ENCODE measurements around the gene MMP20.

DNA sequence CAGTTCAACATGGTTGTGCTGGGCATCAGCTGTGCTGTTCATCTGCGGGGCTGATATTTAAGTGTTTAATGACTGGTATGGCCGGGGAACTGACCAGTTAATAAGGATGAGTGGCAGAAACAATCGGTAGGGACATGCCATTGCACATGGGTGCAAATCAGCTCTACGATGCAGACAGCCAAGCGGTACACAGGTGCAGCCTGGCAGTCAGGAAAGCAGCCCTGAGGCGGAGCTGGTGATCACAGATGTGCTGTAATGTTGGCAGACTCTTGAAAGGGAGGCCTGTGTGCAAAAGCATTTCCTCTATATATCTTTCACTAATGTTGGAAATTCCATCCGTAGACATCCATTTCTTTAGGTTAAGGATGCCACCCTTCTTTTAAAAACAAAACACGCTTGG lies 1.1 kb downstream of the MMP20 start:
- TF ChIP-seq, protein P1, sequence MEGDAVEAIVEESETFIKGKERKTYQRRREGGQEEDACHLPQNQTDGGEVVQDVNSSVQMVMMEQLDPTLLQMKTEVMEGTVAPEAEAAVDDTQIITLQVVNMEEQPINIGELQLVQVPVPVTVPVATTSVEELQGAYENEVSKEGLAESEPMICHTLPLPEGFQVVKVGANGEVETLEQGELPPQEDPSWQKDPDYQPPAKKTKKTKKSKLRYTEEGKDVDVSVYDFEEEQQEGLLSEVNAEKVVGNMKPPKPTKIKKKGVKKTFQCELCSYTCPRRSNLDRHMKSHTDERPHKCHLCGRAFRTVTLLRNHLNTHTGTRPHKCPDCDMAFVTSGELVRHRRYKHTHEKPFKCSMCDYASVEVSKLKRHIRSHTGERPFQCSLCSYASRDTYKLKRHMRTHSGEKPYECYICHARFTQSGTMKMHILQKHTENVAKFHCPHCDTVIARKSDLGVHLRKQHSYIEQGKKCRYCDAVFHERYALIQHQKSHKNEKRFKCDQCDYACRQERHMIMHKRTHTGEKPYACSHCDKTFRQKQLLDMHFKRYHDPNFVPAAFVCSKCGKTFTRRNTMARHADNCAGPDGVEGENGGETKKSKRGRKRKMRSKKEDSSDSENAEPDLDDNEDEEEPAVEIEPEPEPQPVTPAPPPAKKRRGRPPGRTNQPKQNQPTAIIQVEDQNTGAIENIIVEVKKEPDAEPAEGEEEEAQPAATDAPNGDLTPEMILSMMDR (IDR thresholded peaks at IDR 0.05; ENCODE audit: extremely low read depth in 1 of 2, insufficient read depth in 1 of 2, low read depth in 1 of 2, low read length in 2 of 2), result no peak
- TF ChIP-seq GATA2 (IDR thresholded peaks at IDR 0.05; ENCODE audit: insufficient read depth, insufficient read length, low read depth, low read length) (no peak), POLR2AphosphoS5 (IDR thresholded peaks at IDR 0.05; ENCODE audit: insufficient read depth, low read depth, low read length) (no peak), POLR2A (IDR thresholded peaks at IDR 0.05; ENCODE audit: low read depth, low read length) (no peak), EZH2 (IDR thresholded peaks at IDR 0.05; ENCODE audit: borderline replicate concordance, low read depth, low read length, severe bottlenecking) (no peak), JUN (IDR thresholded peaks at IDR 0.05; ENCODE audit: borderline replicate concordance, insufficient read depth, insufficient read length, low read depth) (no peak)
- TF ChIP-seq, protein P2, sequence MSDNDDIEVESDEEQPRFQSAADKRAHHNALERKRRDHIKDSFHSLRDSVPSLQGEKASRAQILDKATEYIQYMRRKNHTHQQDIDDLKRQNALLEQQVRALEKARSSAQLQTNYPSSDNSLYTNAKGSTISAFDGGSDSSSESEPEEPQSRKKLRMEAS (IDR thresholded peaks at IDR 0.05; ENCODE audit: insufficient read depth, insufficient read length), result no peak

All from endothelial cell of umbilical vein (primary cell).